Esophagus muscularis mucosa (tissue), 3 donors: ENCODE data around the gene PRSS21.

Experiments used
- POLR2A ChIP-seq: fragments of 450-650 bp; IDR thresholded peaks from one replicate; pipeline ENCODE4 v1.6.1; 2017; ENCODE audit warnings: antibody characterized with exemption, moderate library complexity, mild to moderate bottlenecking, low read depth
- POLR2AphosphoS5 ChIP-seq, 2 donors: sonication (generic); formaldehyde crosslinking; IDR thresholded peaks; one replicate each; pipeline ENCODE4 v1.6.1; 2017; ENCODE audit warnings: antibody characterized with exemption in 2 of 2
- TF ChIP-seq, protein P1 (sequence below), 3 experiments: fragments of 200-600 bp in 2 of 3; fragments of 450-650 bp in 1 of 3; sonication (generic) in 2 of 3; IDR thresholded peaks; one replicate each; pipeline ENCODE4 v1.5.1; 2017 to 2019; ENCODE audit warnings: antibody characterized with exemption in 3 of 3, mild to moderate bottlenecking in 2 of 3, moderate library complexity in 1 of 3

DNA sequence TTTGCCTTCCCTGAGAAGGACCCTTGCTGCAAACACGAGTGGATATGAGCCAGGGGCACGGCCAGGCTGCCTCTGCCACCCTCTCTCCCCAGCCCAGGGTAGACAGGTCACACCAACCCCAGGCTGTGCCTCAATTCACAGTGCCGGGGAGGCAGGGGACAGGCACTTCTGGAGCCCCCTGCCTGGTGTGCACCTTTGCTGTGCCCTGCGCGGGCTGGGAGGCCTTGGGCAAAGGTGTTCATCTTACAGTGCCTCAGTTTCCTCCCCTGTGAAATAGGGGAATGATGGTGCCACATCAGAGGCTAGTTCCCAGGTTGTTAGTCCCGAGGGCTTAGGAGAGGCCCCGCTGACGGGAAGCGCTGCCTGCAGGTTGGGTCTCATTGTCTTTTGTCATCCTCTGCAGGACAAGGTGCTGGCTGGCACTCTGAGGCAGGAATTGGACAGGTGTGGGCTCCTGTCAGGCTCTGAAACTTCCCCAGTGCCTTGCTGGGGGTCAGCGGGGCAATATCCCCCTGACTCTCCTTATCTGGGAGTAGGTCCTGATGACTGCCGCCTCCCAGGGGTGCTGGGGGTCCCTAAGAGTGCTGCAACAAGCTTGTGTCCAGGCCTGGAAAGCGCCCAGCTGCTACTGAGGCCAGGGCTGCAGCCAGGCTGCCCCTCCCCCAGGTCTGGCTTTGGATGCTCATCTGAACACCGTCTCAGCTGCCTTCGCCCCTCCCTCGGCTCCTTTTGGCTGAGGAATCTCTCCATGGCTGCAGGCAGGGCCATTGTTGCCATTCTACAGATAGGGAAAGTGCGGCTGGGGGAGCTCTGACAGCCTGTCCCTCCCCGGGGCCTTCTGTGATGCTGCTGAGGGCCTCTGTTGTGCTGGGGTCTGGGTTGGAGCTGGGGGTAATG lies 3.1 kb downstream of the PRSS21 start:
- TF ChIP-seq POLR2A (no peak), POLR2AphosphoS5 (IDR thresholded peaks at IDR 0.05) (no peak)
- TF ChIP-seq, protein P1, sequence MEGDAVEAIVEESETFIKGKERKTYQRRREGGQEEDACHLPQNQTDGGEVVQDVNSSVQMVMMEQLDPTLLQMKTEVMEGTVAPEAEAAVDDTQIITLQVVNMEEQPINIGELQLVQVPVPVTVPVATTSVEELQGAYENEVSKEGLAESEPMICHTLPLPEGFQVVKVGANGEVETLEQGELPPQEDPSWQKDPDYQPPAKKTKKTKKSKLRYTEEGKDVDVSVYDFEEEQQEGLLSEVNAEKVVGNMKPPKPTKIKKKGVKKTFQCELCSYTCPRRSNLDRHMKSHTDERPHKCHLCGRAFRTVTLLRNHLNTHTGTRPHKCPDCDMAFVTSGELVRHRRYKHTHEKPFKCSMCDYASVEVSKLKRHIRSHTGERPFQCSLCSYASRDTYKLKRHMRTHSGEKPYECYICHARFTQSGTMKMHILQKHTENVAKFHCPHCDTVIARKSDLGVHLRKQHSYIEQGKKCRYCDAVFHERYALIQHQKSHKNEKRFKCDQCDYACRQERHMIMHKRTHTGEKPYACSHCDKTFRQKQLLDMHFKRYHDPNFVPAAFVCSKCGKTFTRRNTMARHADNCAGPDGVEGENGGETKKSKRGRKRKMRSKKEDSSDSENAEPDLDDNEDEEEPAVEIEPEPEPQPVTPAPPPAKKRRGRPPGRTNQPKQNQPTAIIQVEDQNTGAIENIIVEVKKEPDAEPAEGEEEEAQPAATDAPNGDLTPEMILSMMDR (IDR thresholded peaks at IDR 0.05) = no peak
